Activated T-helper 2 cell treated with anti-CD3 and anti-CD28 coated beads, Interferon-gamma antibody, Interleukin-2, Interleukin-4, amounts not matched to agents 10 μg/mL and 5 μg/mL and 100 μg/mL, durations not matched to agents 14 hours and 24 hours and 36 hours (primary cell): Measurements from ENCODE around the gene LMOD1. TPM values are rescaled to one million over a fixed set of nuclear protein-coding genes. Genes with fewer than 3 reads are reported as not detected.
"Not testable (repeated sequence)": the region's sequence is repeated elsewhere in the genome, so short reads cannot be mapped to it uniquely, and the experiment has no call there.

Experiments used
- DNase-seq: peaks from one replicate; pipeline ENCODE4 v3.0.0; 2021; ENCODE audit warnings: low spot score
- H3K27ac Mint-ChIP-seq: one replicate; pipeline ENCODE4 v1.8.0; 2021; ENCODE audit warnings: mixed read lengths
- H3K27me3 Mint-ChIP-seq: one replicate; pipeline ENCODE4 v1.8.0; 2021; ENCODE audit warnings: low read depth, mixed read lengths
- H3K36me3 Mint-ChIP-seq: one replicate; pipeline ENCODE4 v1.8.0; 2021; ENCODE audit warnings: low read depth, mixed read lengths
- H3K4me1 Mint-ChIP-seq: one replicate; pipeline ENCODE4 v1.8.0; 2021; ENCODE audit warnings: low read depth, mixed read lengths
- H3K4me3 Mint-ChIP-seq: one replicate; pipeline ENCODE4 v1.8.0; 2021; ENCODE audit warnings: low read depth, mild to moderate bottlenecking, moderate library complexity, mixed read lengths
- H3K9me3 Mint-ChIP-seq: one replicate; pipeline ENCODE4 v1.8.0; 2021; ENCODE audit warnings: mixed read lengths
- intact Hi-C: fragments of 100-400 bp; cut with micrococcal nuclease; formaldehyde crosslinking; loops from one replicate; pipeline ENCODE4 v1.15.1; 2023
- total RNA-seq: library from RNA; stranded (reverse); gene quantifications from 2 replicates; pipeline ENCODE4 v1.2.3, GENCODE V29; 2022

The LMOD1 gene
- total RNA-seq, 1 donor from 2014 or later: not detected

GRCh38 chr1:201966171-201966570 lies 19.8 kb upstream of the LMOD1 start:
- Mint-ChIP-seq H3K9me3 (no peaks in the 10 kb centered on the region), H3K36me3 (peaks cover 61% of the 10 kb centered on the region), H3K4me3 (no peak overlapping the region), H3K4me1 (peaks cover 2% of the 10 kb centered on the region), H3K27ac (no peak overlapping the region), H3K27me3 (no peaks in the 10 kb centered on the region)
- intact Hi-C loops: no loop called here
- DNase-seq: no peak

GRCh38 chr1:201964261-201964660 lies 17.9 kb upstream of the LMOD1 start:
- peaks cover 51% of the 10 kb centered on the region for H3K36me3 Mint-ChIP-seq
- intact Hi-C loops: no loop called here
- no peak for DNase-seq
- no peaks in the 10 kb centered on the region for H3K9me3 Mint-ChIP-seq
- H3K4me3 Mint-ChIP-seq: no peak overlapping the region
- H3K27ac Mint-ChIP-seq: no peak overlapping the region
- no peaks in the 10 kb centered on the region for H3K27me3 Mint-ChIP-seq
- H3K4me1 Mint-ChIP-seq: peaks cover 2% of the 10 kb centered on the region

GRCh38 chr1:201962382-201962781 lies 16.0 kb upstream of the LMOD1 start:
- H3K27ac Mint-ChIP-seq, H3K27me3 Mint-ChIP-seq, H3K4me1 Mint-ChIP-seq, H3K4me3 Mint-ChIP-seq, H3K9me3 Mint-ChIP-seq, intact Hi-C loops, DNase-seq: not testable (repeated sequence)
- peaks cover 54% of the 10 kb centered on the region for H3K36me3 Mint-ChIP-seq

- peaks cover 44% of the 10 kb centered on the region for H3K36me3 Mint-ChIP-seq
- intact Hi-C loops: no loop called here
- DNase-seq: no peak
- H3K4me1 Mint-ChIP-seq: peaks cover 15% of the 10 kb centered on the region
- H3K27me3 Mint-ChIP-seq: no peaks in the 10 kb centered on the region
- no peak overlapping the region for H3K27ac Mint-ChIP-seq
- H3K4me3 Mint-ChIP-seq: no peak overlapping the region
- no peaks in the 10 kb centered on the region for H3K9me3 Mint-ChIP-seq
These were observed 12.0 kb upstream of the LMOD1 start for GRCh38 chr1:201958348-201958747.

GRCh38 chr1:201955729-201956143 lies 9.4 kb upstream of the LMOD1 start:
- Mint-ChIP-seq H3K9me3 (no peaks in the 10 kb centered on the region), H3K27me3 (no peaks in the 10 kb centered on the region), H3K4me3 (peak overlapping the region; percentile 99), H3K4me1 (peaks cover 14% of the 10 kb centered on the region), H3K36me3 (peaks cover 33% of the 10 kb centered on the region), H3K27ac (peak overlapping the region; percentile 96)
- no peak for DNase-seq
- intact Hi-C loops: loop anchor here (1.0 kb wide), 3 partner anchors 28 to 126 kb away; partner anchors contain the start of gene IPO9

GRCh38 chr1:201955009-201955728 lies 8.8 kb upstream of the LMOD1 start, which contains the start of gene TIMM17A:
Gene TIMM17A (plus strand): TSS chr1:201955503. CDS start chr1:201955527, 24 bp downstream.
- Mint-ChIP-seq H3K9me3 (no peaks in the 10 kb centered on the region), H3K27ac (peak within 1 kb of the TSS; percentile 96), H3K4me1 (peaks cover 14% of the 10 kb centered on the region), H3K27me3 (peaks cover 2% of the 10 kb centered on the region), H3K4me3 (peak within 1 kb of the TSS; percentile 99), H3K36me3 (peaks cover 27% of the 10 kb centered on the region)
- intact Hi-C loops: loop anchor here (1.0 kb wide), 3 partner anchors 28 to 126 kb away; partner anchors contain the start of gene IPO9
- DNase-seq: peak; percentile 93

- H3K27ac Mint-ChIP-seq: peak overlapping the region; percentile 96
- H3K4me1 Mint-ChIP-seq: peaks cover 14% of the 10 kb centered on the region
- H3K27me3 Mint-ChIP-seq: peaks cover 2% of the 10 kb centered on the region
These were observed 8.1 kb upstream of the LMOD1 start for GRCh38 chr1:201954263-201955008.

GRCh38 chr1:201949491-201949890 lies 3.1 kb upstream of the LMOD1 start:
- no peak for DNase-seq
- intact Hi-C loops: no loop called here
- no peaks in the 10 kb centered on the region for H3K36me3 Mint-ChIP-seq
- H3K9me3 Mint-ChIP-seq: no peaks in the 10 kb centered on the region
- peaks cover 8% of the 10 kb centered on the region for H3K4me1 Mint-ChIP-seq
- no peak overlapping the region for H3K4me3 Mint-ChIP-seq
- no peak overlapping the region for H3K27ac Mint-ChIP-seq
- peaks cover 44% of the 10 kb centered on the region for H3K27me3 Mint-ChIP-seq

More at GRCh38 chr1:201954263-201955008, 8.1 kb upstream of the LMOD1 start:
- H3K36me3 Mint-ChIP-seq: peaks cover 26% of the 10 kb centered on the region
- DNase-seq: no peak
- intact Hi-C loops: loop anchor here (1.0 kb wide), 3 partner anchors 29 to 125 kb away; partner anchors contain the start of gene IPO9
- H3K9me3 Mint-ChIP-seq: no peaks in the 10 kb centered on the region
- peak overlapping the region; percentile 99 for H3K4me3 Mint-ChIP-seq

GRCh38 chr1:201947697-201948008 lies 1.3 kb upstream of the LMOD1 start:
- no peaks in the 10 kb centered on the region for H3K9me3 Mint-ChIP-seq
- peaks cover 52% of the 10 kb centered on the region for H3K27me3 Mint-ChIP-seq
- no peak overlapping the region for H3K27ac Mint-ChIP-seq
- no peak for DNase-seq
- peaks cover 4% of the 10 kb centered on the region for H3K4me1 Mint-ChIP-seq
- intact Hi-C loops: no loop called here
- no peaks in the 10 kb centered on the region for H3K36me3 Mint-ChIP-seq
- H3K4me3 Mint-ChIP-seq: no peak overlapping the region

GRCh38 chr1:201945863-201946223 lies 505 bp downstream of the LMOD1 start:
- Mint-ChIP-seq H3K4me3 (no peak overlapping the region), H3K36me3 (no peaks in the 10 kb centered on the region), H3K27me3 (peaks cover 52% of the 10 kb centered on the region), H3K4me1 (peaks cover 4% of the 10 kb centered on the region), H3K9me3 (no peaks in the 10 kb centered on the region), H3K27ac (no peak overlapping the region)
- intact Hi-C loops: no loop called here
- no peak for DNase-seq

GRCh38 chr1:201945157-201945556 lies 1.2 kb downstream of the LMOD1 start:
- Mint-ChIP-seq H3K4me1 (peaks cover 4% of the 10 kb centered on the region), H3K27me3 (peaks cover 50% of the 10 kb centered on the region), H3K27ac (no peak overlapping the region), H3K9me3 (no peaks in the 10 kb centered on the region), H3K4me3 (no peak overlapping the region), H3K36me3 (no peaks in the 10 kb centered on the region)
- intact Hi-C loops: no loop called here
- DNase-seq: no peak

- Mint-ChIP-seq H3K4me1 (peaks cover 4% of the 10 kb centered on the region), H3K27ac (no peak overlapping the region), H3K9me3 (no peaks in the 10 kb centered on the region), H3K36me3 (no peaks in the 10 kb centered on the region), H3K27me3 (peaks cover 50% of the 10 kb centered on the region), H3K4me3 (no peak overlapping the region)
- no peak for DNase-seq
- intact Hi-C loops: loop anchor here (5.0 kb wide), 1 partner anchor 47 kb away; no protein-coding TSS in a partner anchor
These were observed 1.7 kb downstream of the LMOD1 start for GRCh38 chr1:201944639-201945038.

- Mint-ChIP-seq H3K36me3 (no peaks in the 10 kb centered on the region), H3K4me3 (no peak overlapping the region), H3K4me1 (peaks cover 4% of the 10 kb centered on the region), H3K27ac (no peak overlapping the region), H3K27me3 (peaks cover 49% of the 10 kb centered on the region), H3K9me3 (no peaks in the 10 kb centered on the region)
- no peak for DNase-seq
- intact Hi-C loops: loop anchor here (5.0 kb wide), 1 partner anchor 47 kb away; no protein-coding TSS in a partner anchor
These were observed 2.3 kb downstream of the LMOD1 start for GRCh38 chr1:201944002-201944401.
